Lower leg skin (tissue), 3 donors: ENCODE measurements around the gene HSPB1.

Experiments used
- POLR2A ChIP-seq, 2 donors: fragments of 450-650 bp; IDR thresholded peaks; one replicate each; pipeline ENCODE4 v1.6.1; 2016 to 2017; ENCODE audit warnings: antibody characterized with exemption in 2 of 2, mild to moderate bottlenecking in 1 of 2, moderate library complexity in 1 of 2
- TF ChIP-seq, protein P1 (sequence below), 3 donors: fragments of 450-650 bp; IDR thresholded peaks; one replicate each; pipeline ENCODE4 v1.5.1; 2016; ENCODE audit warnings: antibody characterized with exemption in 3 of 3, mild to moderate bottlenecking in 3 of 3, moderate library complexity in 2 of 3

- TF ChIP-seq, protein P1, sequence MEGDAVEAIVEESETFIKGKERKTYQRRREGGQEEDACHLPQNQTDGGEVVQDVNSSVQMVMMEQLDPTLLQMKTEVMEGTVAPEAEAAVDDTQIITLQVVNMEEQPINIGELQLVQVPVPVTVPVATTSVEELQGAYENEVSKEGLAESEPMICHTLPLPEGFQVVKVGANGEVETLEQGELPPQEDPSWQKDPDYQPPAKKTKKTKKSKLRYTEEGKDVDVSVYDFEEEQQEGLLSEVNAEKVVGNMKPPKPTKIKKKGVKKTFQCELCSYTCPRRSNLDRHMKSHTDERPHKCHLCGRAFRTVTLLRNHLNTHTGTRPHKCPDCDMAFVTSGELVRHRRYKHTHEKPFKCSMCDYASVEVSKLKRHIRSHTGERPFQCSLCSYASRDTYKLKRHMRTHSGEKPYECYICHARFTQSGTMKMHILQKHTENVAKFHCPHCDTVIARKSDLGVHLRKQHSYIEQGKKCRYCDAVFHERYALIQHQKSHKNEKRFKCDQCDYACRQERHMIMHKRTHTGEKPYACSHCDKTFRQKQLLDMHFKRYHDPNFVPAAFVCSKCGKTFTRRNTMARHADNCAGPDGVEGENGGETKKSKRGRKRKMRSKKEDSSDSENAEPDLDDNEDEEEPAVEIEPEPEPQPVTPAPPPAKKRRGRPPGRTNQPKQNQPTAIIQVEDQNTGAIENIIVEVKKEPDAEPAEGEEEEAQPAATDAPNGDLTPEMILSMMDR (IDR thresholded peaks at IDR 0.05), result no peak
- no peak for TF ChIP-seq POLR2A (IDR thresholded peaks at IDR 0.05)
These were observed 43.1 kb upstream of the HSPB1 start for GRCh38 chr7:76259124-76260093.
